HL-60 (cell line): ENCODE data around the gene MAP4K4.

Experiments
- GABPA ChIP-seq: IDR thresholded peaks from 2 replicates; pipeline ENCODE4 v1.6.1; 2012; ENCODE audit warnings: low read depth
- POLR2AphosphoS5 ChIP-seq: IDR thresholded peaks from 2 replicates; pipeline ENCODE4 v1.6.1; 2012; ENCODE audit warnings: low read depth
- REST ChIP-seq: IDR thresholded peaks from 2 replicates; pipeline ENCODE4 v1.6.1; 2012; ENCODE audit warnings: low read depth; ENCODE audit not compliant: insufficient replicate concordance
- SPI1 ChIP-seq: IDR thresholded peaks from 2 replicates; pipeline ENCODE4 v1.6.1; 2012; ENCODE audit warnings: low read depth, mild to moderate bottlenecking, borderline replicate concordance
- TF ChIP-seq, protein P1 (sequence below): IDR thresholded peaks from one replicate; pipeline ENCODE4 v1.5.1; 2011; ENCODE audit warnings: low read length, control low read depth, inconsistent platforms; ENCODE audit not compliant: insufficient read depth

DNA sequence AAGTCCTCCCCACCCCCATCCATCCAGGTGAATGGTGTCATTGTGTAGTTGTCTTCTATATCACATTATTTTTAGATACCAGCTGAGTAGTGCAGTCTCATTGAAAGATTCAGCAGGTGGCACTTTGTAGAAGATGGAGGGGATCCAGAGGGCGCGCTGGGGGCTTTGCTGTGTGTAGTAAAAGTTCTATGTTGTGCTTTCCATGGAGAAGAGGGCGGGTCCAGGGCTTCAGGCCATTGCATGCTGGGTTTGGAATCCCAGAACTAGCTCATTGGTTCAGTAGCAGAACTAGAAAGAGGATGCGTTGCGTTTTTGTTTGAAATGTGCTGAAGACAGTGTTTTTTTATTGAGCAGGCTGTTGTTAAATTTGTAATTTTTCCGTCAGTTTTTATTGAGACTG is 120.0 kb downstream of the MAP4K4 start:
- no peak for TF ChIP-seq POLR2AphosphoS5
- TF ChIP-seq, protein P1, sequence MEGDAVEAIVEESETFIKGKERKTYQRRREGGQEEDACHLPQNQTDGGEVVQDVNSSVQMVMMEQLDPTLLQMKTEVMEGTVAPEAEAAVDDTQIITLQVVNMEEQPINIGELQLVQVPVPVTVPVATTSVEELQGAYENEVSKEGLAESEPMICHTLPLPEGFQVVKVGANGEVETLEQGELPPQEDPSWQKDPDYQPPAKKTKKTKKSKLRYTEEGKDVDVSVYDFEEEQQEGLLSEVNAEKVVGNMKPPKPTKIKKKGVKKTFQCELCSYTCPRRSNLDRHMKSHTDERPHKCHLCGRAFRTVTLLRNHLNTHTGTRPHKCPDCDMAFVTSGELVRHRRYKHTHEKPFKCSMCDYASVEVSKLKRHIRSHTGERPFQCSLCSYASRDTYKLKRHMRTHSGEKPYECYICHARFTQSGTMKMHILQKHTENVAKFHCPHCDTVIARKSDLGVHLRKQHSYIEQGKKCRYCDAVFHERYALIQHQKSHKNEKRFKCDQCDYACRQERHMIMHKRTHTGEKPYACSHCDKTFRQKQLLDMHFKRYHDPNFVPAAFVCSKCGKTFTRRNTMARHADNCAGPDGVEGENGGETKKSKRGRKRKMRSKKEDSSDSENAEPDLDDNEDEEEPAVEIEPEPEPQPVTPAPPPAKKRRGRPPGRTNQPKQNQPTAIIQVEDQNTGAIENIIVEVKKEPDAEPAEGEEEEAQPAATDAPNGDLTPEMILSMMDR: no peak
- TF ChIP-seq GABPA: no peak
- TF ChIP-seq REST: no peak
- no peak for TF ChIP-seq SPI1
